Kidney epithelial cell (primary cell): ENCODE results near the gene SAMD8. TPM values are rescaled to one million over a fixed set of nuclear protein-coding genes. Genes with fewer than 3 reads are reported as not detected.
"Not testable (repeated sequence)": the region's sequence is repeated elsewhere in the genome, so short reads cannot be mapped to it uniquely, and the experiment has no call there.

Experiments
- DNase-seq: peaks from one replicate; pipeline ENCODE4 v3.0.0-alpha.2; 2010; ENCODE audit warnings: low read depth
- H3K27me3 ChIP-seq: 2 replicates; pipeline ENCODE4 v1.6.0; 2011; ENCODE audit warnings: low read length; ENCODE audit not compliant: control insufficient read depth, insufficient read depth
- H3K36me3 ChIP-seq: 2 replicates; pipeline ENCODE4 v1.5.1; 2011; ENCODE audit warnings: low read length; ENCODE audit not compliant: control insufficient read depth, insufficient read depth
- H3K4me3 ChIP-seq: 2 replicates; pipeline ENCODE4 v1.5.1; 2011; ENCODE audit warnings: low read depth, mild to moderate bottlenecking, control low read depth, low read length
- CTCF ChIP-seq: IDR thresholded peaks from 2 replicates; pipeline ENCODE4 v1.5.1; 2011; ENCODE audit warnings: mild to moderate bottlenecking, moderate library complexity, low read length, control low read depth, inconsistent platforms; ENCODE audit not compliant: insufficient read depth, poor library complexity, severe bottlenecking
- total RNA-seq: library from RNA; depleted of rRNA; stranded (reverse); fragments of >200 nt; gene quantifications from 2 replicates; pipeline ENCODE4 v1.2.3, GENCODE V29; 2015

The SAMD8 gene
- total RNA-seq, 1 donor from 2014 or later = 14.9 TPM

- TF ChIP-seq CTCF = no peak
- no peak for DNase-seq
- no peaks in the 10 kb centered on the region for H3K36me3 ChIP-seq
- no peak overlapping the region for H3K4me3 ChIP-seq
- H3K27me3 ChIP-seq = no peaks in the 10 kb centered on the region
Observed at GRCh38 chr10:75123088-75123682, 11.7 kb downstream of the SAMD8 start.

GRCh38 chr10:75126277-75126676 is 14.8 kb downstream of the SAMD8 start:
- DNase-seq = no peak
- no peaks in the 10 kb centered on the region for H3K36me3 ChIP-seq
- H3K4me3 ChIP-seq = no peak overlapping the region
- TF ChIP-seq CTCF = no peak
- no peaks in the 10 kb centered on the region for H3K27me3 ChIP-seq

- no peak for TF ChIP-seq CTCF
- Histone ChIP-seq H3K27me3 (no peaks in the 10 kb centered on the region), H3K36me3 (no peaks in the 10 kb centered on the region), H3K4me3 (no peak overlapping the region)
- DNase-seq = no peak
Observed at GRCh38 chr10:75127471-75127870, 16.0 kb downstream of the SAMD8 start.

- H3K4me3 ChIP-seq, DNase-seq, H3K27me3 ChIP-seq, H3K36me3 ChIP-seq: not testable (repeated sequence)
Observed at GRCh38 chr10:75128985-75129384, 17.5 kb downstream of the SAMD8 start.

- H3K36me3 ChIP-seq = no peaks in the 10 kb centered on the region
- no peak overlapping the region for H3K4me3 ChIP-seq
- no peak for DNase-seq
- no peaks in the 10 kb centered on the region for H3K27me3 ChIP-seq
- TF ChIP-seq CTCF = no peak
Observed at GRCh38 chr10:75129537-75129936, 18.1 kb downstream of the SAMD8 start.

- H3K4me3 ChIP-seq, H3K27me3 ChIP-seq, H3K36me3 ChIP-seq, DNase-seq: not testable (repeated sequence)
Observed at GRCh38 chr10:75133701-75134100, 22.2 kb downstream of the SAMD8 start.

GRCh38 chr10:75136346-75136745 is 24.9 kb downstream of the SAMD8 start:
- no peaks in the 10 kb centered on the region for H3K36me3 ChIP-seq
- H3K27me3 ChIP-seq = no peaks in the 10 kb centered on the region
- no peak for DNase-seq
- no peak for TF ChIP-seq CTCF
- no peak overlapping the region for H3K4me3 ChIP-seq
